Stomach smooth muscle (tissue), 2 donors: Measurements from ENCODE around the gene TP53RK.
"Not testable (repeated sequence)": the region's sequence is repeated elsewhere in the genome, so short reads cannot be mapped to it uniquely, and the experiment has no call there.

Source experiments
- H3K27ac ChIP-seq: one replicate; pipeline ENCODE4 v1.7.0; 2013; ENCODE audit warnings: mild to moderate bottlenecking, low read length, inconsistent platforms
- H3K27me3 ChIP-seq, 2 donors: one replicate each; pipeline ENCODE4 v1.7.0; 2013; ENCODE audit warnings: low read length in 2 of 2; ENCODE audit not compliant: insufficient read depth in 2 of 2, control insufficient read depth in 1 of 2
- H3K36me3 ChIP-seq, 2 donors: one replicate each; pipeline ENCODE4 v1.7.0; 2013; ENCODE audit warnings: low read length in 2 of 2; ENCODE audit not compliant: control insufficient read depth in 2 of 2, insufficient read depth in 2 of 2
- H3K4me1 ChIP-seq: one replicate; pipeline ENCODE4 v1.7.0; 2013; ENCODE audit warnings: low read length; ENCODE audit not compliant: control insufficient read depth, insufficient read depth
- H3K4me3 ChIP-seq, 2 donors: one replicate each; pipeline ENCODE4 v1.7.0; 2013; ENCODE audit warnings: low read length in 2 of 2
- H3K9ac ChIP-seq, 2 donors: one replicate each; pipeline ENCODE4 v1.7.0; 2013; ENCODE audit warnings: low read length in 2 of 2, mild to moderate bottlenecking in 1 of 2
- H3K9me3 ChIP-seq, 2 donors: one replicate each; pipeline ENCODE4 v1.7.0; 2013; ENCODE audit warnings: low read length in 2 of 2; ENCODE audit not compliant: control insufficient read depth in 2 of 2
- donor health status: healthy.
- donor health status: Pancreatic carcinoma.

The TP53RK gene

DNA sequence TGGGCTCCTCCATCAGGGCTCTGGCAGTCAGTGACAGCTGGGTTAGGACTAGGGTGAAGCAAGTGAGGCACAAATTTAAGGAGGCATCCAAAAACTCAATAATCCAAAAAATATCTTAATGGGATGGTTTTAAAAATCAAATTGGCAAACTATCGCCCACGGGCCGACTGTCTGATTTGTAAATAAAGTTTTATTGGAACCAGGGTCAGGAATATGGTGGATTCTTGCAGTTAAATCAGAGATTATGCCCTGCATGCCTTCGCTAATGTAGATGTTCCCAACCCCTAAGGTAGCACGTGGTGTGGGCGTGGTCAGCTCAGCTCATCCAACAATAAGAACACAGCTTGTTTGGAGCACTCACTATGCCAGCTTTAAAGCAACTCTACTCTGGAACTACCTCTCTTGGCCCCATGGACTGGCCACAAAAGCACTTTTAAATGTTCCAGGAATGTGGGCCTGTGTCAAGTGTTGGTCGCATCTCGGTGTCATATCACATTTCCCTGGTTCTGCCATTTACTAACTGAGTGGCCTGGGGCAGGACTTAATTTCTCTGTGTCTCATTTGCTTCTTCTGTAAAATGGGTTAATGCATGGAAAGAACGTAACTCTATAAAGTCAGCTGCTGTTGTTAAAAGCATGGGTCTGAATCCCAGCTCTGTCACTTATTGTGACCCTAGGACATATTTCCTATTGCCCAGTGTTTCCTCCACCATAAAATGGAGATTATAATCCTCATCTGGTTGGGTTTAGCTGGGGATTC, 7.0 kb downstream of the TP53RK start:
- H3K9ac ChIP-seq, result no peak overlapping the region
- peaks cover 19% of the 10 kb centered on the region for H3K4me1 ChIP-seq

DNA sequence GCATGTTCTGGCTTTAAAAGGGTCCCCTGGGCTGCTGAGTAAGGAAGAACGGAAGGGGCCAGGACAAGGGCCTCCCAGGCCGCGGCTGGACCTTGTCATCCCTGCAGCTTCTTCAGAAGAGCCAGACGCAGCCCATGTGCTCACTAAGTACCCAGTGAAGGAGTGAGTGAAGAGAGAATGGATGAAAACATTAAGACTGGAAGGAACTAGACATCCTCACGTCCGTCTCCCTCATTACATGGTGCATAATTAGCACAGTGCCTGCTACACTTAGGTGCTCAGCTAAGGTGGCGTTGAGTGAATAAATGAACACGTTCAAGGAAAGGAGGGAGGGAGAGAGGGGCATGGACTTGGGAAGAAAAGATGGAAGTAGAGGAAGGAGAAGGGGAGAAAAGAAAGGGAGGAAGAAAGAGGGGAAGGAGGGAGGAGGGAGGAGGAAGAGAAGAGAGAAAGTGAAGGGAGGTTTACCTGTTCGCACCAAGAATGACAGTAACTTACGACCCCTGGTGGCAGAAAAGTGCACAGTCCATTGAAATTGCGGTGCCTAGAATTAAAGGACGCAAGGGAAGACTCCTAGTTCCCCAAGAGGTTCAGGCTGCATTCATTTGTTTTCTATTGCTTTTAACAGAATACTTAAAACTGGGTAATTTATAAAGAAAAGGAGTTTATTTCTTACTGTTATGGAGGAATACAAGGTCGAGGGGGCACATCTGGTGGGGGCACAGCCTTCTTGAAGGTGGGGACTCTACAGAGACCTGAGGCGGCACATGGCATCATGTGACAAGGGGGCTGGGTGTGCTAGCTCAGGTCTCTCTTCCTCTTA, 8.0 kb downstream of the TP53RK start:
- Histone ChIP-seq H3K27me3 (no peaks in the 10 kb centered on the region), H3K9ac (no peak overlapping the region), H3K36me3 (peaks cover 0 to 2% of the 10 kb centered on the region in 2 donors), H3K27ac (no peak overlapping the region), H3K4me1 (peaks cover 18% of the 10 kb centered on the region), H3K4me3 (no peak overlapping the region), H3K9me3 (no peaks in the 10 kb centered on the region)

More for the DNA sequence above, 7.0 kb downstream of the TP53RK start:
- Histone ChIP-seq H3K9me3 (no peaks in the 10 kb centered on the region), H3K4me3 (no peak overlapping the region), H3K27ac (no peak overlapping the region), H3K36me3 (peaks cover 0 to 2% of the 10 kb centered on the region in 2 donors), H3K27me3 (no peaks in the 10 kb centered on the region)

DNA sequence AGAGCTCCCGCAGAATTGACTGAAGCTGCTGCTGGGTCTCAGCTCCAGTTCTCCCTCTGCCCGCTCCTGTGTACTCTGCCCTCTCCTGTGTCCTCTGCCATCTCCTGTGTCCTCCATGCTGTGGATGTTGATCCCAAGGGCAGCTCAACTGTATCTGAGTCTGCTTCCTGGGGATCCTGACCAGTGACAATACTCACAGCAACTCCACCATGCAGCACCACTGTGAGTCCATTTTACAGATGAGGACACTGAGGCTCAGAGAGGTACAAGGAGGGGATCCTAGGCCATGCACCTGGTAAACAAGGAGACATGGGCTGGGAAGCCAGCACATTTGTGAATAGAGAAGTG, 8.6 kb downstream of the TP53RK start:
- no peak overlapping the region for H3K27ac ChIP-seq
- no peaks in the 10 kb centered on the region for H3K9me3 ChIP-seq
- H3K27me3 ChIP-seq, result no peaks in the 10 kb centered on the region
- H3K9ac ChIP-seq, result no peak overlapping the region
- H3K36me3 ChIP-seq, result peaks cover 0 to 2% of the 10 kb centered on the region in 2 donors
- H3K4me1 ChIP-seq, result peaks cover 18% of the 10 kb centered on the region
- no peak overlapping the region for H3K4me3 ChIP-seq

DNA sequence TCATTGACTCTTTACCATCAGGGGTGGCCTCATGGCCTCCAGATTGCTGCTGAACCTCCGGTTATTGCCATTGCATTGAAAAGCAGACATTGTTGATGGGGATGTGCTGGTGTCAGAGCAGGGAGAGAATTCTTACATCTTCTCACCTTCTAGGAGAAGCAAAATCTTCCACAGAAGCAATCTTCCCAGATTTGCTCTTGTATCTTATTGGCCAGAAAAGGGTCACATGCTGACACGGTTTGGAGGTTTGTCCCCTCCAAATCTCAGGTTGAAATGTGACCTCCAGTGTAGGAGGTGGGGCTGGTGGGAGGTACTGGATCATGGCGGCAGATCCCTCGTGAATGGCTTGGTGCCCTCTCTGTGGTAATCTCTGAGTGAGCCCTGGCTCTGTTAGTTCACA, 10.7 kb downstream of the TP53RK start:
- no peaks in the 10 kb centered on the region for H3K9me3 ChIP-seq
- H3K27ac ChIP-seq, result no peak overlapping the region
- H3K4me3 ChIP-seq, result no peak overlapping the region
- no peaks in the 10 kb centered on the region for H3K27me3 ChIP-seq
- H3K4me1 ChIP-seq, result peaks cover 10% of the 10 kb centered on the region
- H3K36me3 ChIP-seq, result peaks cover 0 to 2% of the 10 kb centered on the region in 2 donors
- no peak overlapping the region for H3K9ac ChIP-seq

DNA sequence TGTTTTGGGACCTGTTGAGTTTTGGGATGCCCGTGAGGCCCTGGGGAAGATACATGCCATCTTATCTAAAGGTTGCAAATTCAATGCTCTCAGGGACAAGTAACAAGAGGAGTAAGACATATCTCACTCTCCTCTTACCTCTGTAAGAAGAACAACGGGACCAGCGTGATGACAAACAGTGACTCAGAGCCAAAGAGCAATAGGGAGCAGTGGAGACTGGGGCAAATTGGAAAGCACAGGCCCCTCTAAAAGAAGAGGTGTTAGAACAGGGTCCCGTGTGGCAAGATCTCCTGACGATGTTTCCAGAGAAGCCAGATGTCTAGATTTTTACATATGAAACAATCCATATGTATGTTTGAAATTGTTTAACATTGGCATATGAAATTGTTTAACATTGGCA, 11.6 kb downstream of the TP53RK start:
- Histone ChIP-seq H3K4me1 (peaks cover 1% of the 10 kb centered on the region), H3K4me3 (no peak overlapping the region), H3K27me3 (no peaks in the 10 kb centered on the region), H3K9me3 (no peaks in the 10 kb centered on the region), H3K36me3 (peaks cover 0 to 2% of the 10 kb centered on the region in 2 donors), H3K27ac (no peak overlapping the region), H3K9ac (no peak overlapping the region)

DNA sequence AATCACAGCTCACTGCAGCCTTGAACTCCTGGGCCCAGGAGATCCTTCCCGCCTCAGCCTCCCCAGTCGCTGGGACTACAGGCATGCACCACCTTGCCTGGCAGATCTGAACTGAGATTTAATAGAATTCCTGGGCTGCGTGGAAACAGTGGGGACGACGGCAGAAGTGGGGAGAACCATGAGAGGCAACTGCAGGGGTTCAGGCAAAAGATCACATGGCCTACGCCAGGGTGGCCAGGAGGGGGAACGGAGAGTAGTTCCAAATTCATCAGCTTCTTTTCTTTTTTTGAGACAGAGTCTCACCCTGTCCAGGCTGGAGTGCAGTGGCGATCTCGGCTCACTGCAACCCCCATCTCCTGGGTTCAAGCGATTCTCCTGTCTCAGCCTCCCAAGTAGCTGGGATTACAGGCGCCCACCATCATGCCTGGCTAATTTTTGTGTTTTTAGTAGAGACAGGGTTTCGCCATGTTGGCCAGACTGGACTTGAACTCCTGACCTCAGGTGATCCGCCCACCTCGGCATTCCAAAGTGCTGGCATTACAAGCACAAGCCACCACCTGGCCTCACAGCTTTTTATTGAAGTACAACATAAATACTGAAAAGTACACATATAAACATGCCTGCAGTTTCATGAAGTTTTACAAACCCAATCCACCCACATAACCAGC, 12.5 kb downstream of the TP53RK start:
- not testable (repeated sequence) for H3K36me3 ChIP-seq

DNA sequence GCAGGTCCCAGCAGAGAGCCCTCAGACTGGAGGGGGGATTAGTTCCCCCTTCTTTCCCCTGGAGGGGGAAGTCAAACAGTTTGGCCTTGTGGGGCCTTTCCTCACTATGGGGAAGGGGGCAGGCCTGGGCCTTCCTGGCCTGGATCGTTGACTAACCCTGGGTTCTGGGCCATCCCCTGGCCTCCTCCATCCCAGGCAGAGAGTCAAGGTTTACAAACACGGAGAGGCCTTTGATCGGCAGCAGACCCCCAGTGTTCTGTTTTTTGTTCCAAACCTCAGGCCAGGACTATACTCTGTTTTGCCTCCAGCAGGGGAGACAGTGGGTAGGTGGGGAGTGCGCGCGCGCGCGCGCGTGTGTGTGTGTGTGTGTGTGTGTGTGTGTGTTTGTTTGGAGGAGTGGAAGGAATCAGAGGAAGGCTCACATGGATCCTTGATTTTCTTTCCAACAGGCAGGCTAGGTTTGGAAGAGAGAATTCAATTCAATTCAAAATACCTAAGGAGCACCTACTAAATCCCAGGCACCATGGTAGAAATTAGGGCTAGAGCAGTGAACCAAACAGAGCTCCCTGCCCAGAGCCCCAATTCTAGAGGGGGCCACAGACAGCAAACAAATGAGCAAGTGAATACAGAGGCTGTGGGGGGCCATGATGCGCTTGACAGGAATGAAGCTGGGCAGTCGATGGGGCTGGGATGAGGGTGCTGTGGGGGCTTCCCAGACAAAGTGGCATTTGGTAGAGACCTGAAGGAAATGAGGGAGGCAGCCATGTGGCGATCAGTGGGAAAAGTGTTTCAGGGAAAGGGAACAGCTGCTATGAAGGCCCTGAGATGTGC, 14.8 kb downstream of the TP53RK start:
- H3K36me3 ChIP-seq, result peaks cover 0 to 2% of the 10 kb centered on the region in 2 donors
- peaks cover 6% of the 10 kb centered on the region in 2 donors for H3K9me3 ChIP-seq
- H3K27ac ChIP-seq, result no peak overlapping the region
- H3K27me3 ChIP-seq, result no peaks in the 10 kb centered on the region
- no peak overlapping the region for H3K4me3 ChIP-seq
- no peaks in the 10 kb centered on the region for H3K4me1 ChIP-seq
- H3K9ac ChIP-seq, result no peak overlapping the region

More for the DNA sequence above, 12.5 kb downstream of the TP53RK start:
- not testable (repeated sequence) for H3K9ac ChIP-seq, H3K4me1 ChIP-seq, H3K9me3 ChIP-seq, H3K27ac ChIP-seq, H3K4me3 ChIP-seq, H3K27me3 ChIP-seq

DNA sequence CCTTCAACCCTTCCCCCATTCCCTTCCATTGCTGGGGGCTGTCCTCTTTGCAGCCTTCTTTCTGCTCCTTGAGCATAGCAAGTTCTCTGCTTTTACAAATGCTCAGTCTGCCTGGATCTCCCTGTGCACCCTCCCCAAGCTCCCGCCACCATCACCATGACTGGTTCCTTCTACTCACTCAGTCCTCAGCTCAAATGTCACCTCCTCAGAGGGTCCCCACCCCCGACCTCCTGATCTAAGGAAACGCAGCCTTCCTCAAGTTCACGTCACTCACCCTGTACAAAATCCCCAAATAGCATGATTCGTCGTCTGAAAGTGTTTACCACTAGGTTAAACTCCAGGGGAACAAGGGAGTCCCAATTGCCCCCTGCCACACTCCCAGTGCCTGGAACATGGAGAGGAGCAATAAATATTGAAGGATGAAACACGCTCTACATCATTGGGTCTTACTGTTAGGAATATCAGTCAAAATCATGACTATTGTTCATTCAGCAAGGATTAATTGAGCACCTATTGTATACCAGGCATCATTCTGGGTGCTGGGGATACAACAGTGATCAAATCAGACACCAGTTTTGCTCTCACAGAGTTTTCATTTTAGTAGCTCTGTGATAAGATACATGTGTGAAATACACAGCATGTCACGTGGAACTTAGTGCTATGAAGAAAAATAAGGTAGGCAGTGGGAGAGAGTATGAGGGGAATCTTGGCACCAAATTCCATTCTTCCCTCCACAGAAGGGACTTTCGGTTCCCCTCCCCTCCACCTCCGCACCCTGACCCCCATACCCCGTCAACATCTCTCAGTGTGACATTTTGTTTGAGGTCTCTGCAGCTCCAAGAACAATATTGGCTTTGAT, 15.6 kb downstream of the TP53RK start:
- Histone ChIP-seq H3K4me1 (no peaks in the 10 kb centered on the region), H3K36me3 (peaks cover 0 to 2% of the 10 kb centered on the region in 2 donors), H3K27me3 (no peaks in the 10 kb centered on the region), H3K9me3 (peaks cover 6% of the 10 kb centered on the region in 2 donors), H3K27ac (no peak overlapping the region), H3K4me3 (no peak overlapping the region), H3K9ac (no peak overlapping the region)

DNA sequence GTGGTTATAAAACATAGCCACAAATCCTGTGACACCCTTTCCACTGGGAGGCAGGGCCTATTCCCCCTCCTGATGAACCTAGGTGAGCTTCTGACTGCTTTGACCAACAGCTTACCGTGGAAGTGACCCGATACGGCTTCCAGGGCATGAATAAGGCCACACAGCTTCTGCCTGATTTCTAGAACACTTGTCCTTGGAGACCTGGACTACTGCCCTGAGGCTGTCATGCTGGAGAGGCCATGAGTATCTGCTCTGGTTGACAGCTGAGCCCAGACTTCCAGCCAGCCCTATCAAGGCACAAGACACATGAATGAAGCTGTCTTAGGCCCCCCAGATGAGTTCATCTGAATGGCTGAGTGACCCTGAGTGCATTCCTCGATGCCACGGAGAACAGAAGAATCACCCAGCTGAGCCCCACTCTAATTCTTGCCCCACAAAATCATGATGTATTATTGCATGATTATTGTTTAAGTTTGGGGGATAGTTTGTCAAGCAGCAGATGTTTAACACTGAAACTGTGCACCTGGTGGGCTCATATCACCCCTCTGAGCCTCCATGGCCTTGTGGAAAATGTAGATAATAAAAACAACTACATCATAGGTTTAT, 16.6 kb downstream of the TP53RK start:
- Histone ChIP-seq H3K27me3 (no peaks in the 10 kb centered on the region), H3K4me3 (no peak overlapping the region), H3K36me3 (peaks cover 0 to 2% of the 10 kb centered on the region in 2 donors), H3K9me3 (peaks cover 6% of the 10 kb centered on the region in 2 donors), H3K27ac (no peak overlapping the region), H3K9ac (no peak overlapping the region), H3K4me1 (no peaks in the 10 kb centered on the region)
